A549 (cell line): ENCODE measurements around the gene NAP1L4. TPM values are rescaled to one million over a fixed set of nuclear protein-coding genes. Genes with fewer than 3 reads are reported as not detected.
A peak's percentile ranks its signal among the peaks of the same experiment; 100 is the strongest.

ENCODE experiments used
- ATAC-seq, 2 experiments: fragments of 200-7000 bp in 1 of 2; fragments of >200 bp in 1 of 2; cut with Nextera tagmentation in 1 of 2; cut with Tn5 transposase in 1 of 2; 3 replicates each; pipeline versions ENCODE4 v1.8.0 to v1.9.1; 2018 to 2020; ENCODE audit warnings: mild to moderate bottlenecking in 1 of 2, moderate library complexity in 1 of 2
- CTCF ChIA-PET: fragments of 300-600 bp; sonication (Branson Sonifier 250); formaldehyde crosslinking; extraction: SDS; loops from one replicate; lab custom pipeline; 2021; ENCODE audit warnings: antibody characterized with exemption, inconsistent platforms; lab: Yijun Ruan, JAX
- POLR2A ChIA-PET: fragments of 350-600 bp; formaldehyde crosslinking; extraction: SDS; loops from one replicate; lab custom pipeline; 2021; ENCODE audit warnings: antibody characterized with exemption, inconsistent platforms; lab: Yijun Ruan, JAX
- DNase-seq, 2 experiments: peaks; one replicate each; pipeline versions ENCODE4 v3.0.0 to v3.0.0-alpha.2; 2011 to 2016; ENCODE audit warnings: low read depth in 1 of 2, low spot score in 1 of 2
- FAIRE-seq: peaks from 2 replicates; lab custom pipeline; 2011; peaks lifted over from hg19 to GRCh38; lab: Jason Lieb, UNC
- H3K27ac ChIP-seq, 2 experiments: fragments of >200 bp; sonication (Bioruptor Twin); formaldehyde crosslinking; 3 replicates each; pipeline ENCODE4 v1.5.1; 2016 to 2017
- H3K4me1 ChIP-seq: fragments of >200 bp; sonication (Bioruptor Twin); formaldehyde crosslinking; 3 replicates; pipeline ENCODE4 v1.6.1; 2016
- H3K4me2 ChIP-seq: fragments of >200 bp; sonication (Bioruptor Twin); formaldehyde crosslinking; 3 replicates; pipeline ENCODE4 v1.6.1; 2016
- H3K4me3 ChIP-seq: fragments of >200 bp; sonication (Bioruptor Twin); formaldehyde crosslinking; 3 replicates; pipeline ENCODE4 v1.5.1; 2016
- H3K9me3 ChIP-seq: fragments of >200 bp; sonication (Bioruptor Twin); formaldehyde crosslinking; 3 replicates; pipeline ENCODE4 v1.6.1; 2016
- BCL3 ChIP-seq: fragments of >200 bp; sonication (Bioruptor Twin); formaldehyde crosslinking; IDR thresholded peaks from 3 replicates; pipeline ENCODE4 v1.6.1; 2016
- CHD4 ChIP-seq: fragments of 200-600 bp; sonication (generic); IDR thresholded peaks from 2 replicates; pipeline ENCODE4 v1.6.1; 2016; ENCODE audit warnings: antibody characterized with exemption, mild to moderate bottlenecking, borderline replicate concordance
- EP300 ChIP-seq, 2 experiments: fragments of >200 bp; sonication (Bioruptor Twin); formaldehyde crosslinking; IDR thresholded peaks; 2 replicates in 1 of 2; 3 replicates in 1 of 2; pipeline ENCODE4 v1.6.1; 2016 to 2017
- ESRRA ChIP-seq: fragments of 150-350 bp; IDR thresholded peaks from 2 replicates; pipeline ENCODE4 v1.6.1; 2014; ENCODE audit warnings: mild to moderate bottlenecking, low read length, borderline replicate concordance
- FOSB ChIP-seq: fragments of 250-450 bp; sonication (Bioruptor Pico); IDR thresholded peaks from 2 replicates; pipeline ENCODE4 v1.5.0; 2020; ENCODE audit warnings: mild to moderate bottlenecking, moderate library complexity
- HEYL ChIP-seq: fragments of 250-450 bp; sonication (Bioruptor Pico); IDR thresholded peaks from 2 replicates; pipeline ENCODE4 v1.8.0; 2021; ENCODE audit warnings: mild to moderate bottlenecking, moderate library complexity
- KDM5A ChIP-seq: fragments of 200-600 bp; sonication (generic); IDR thresholded peaks from 2 replicates; pipeline ENCODE4 v1.6.1; 2016; ENCODE audit warnings: antibody characterized with exemption, mild to moderate bottlenecking
- MAZ ChIP-seq: fragments of 150-350 bp; IDR thresholded peaks from 2 replicates; pipeline ENCODE4 v1.6.1; 2014; ENCODE audit warnings: antibody characterized with exemption, low read depth, low read length, borderline replicate concordance
- MYC ChIP-seq: IDR thresholded peaks from 2 replicates; pipeline ENCODE4 v1.6.1; 2012; ENCODE audit warnings: mild to moderate bottlenecking, inconsistent platforms, low read length, improper control_type of control experiment, borderline replicate concordance
- NFE2L2 ChIP-seq: fragments of 150-350 bp; conservative IDR thresholded peaks from 2 replicates; pipeline ENCODE4 v1.6.1; 2014; ENCODE audit warnings: low read length
- PHF8 ChIP-seq: fragments of 200-600 bp; sonication (generic); IDR thresholded peaks from 2 replicates; pipeline ENCODE4 v1.6.1; 2016; ENCODE audit warnings: low read depth, mild to moderate bottlenecking, antibody characterized with exemption, moderate library complexity, borderline replicate concordance
- RAD21 ChIP-seq, 2 experiments: fragments of >200 bp in 1 of 2; sonication (Bioruptor Twin) in 1 of 2; formaldehyde crosslinking in 1 of 2; IDR thresholded peaks in 1 of 2; conservative IDR thresholded peaks in 1 of 2; 2 replicates in 1 of 2; 3 replicates in 1 of 2; pipeline ENCODE4 v1.6.1; 2012 to 2018; ENCODE audit warnings: inconsistent platforms in 1 of 2
- SMC3 ChIP-seq: fragments of >200 bp; sonication (Bioruptor Twin); formaldehyde crosslinking; IDR thresholded peaks from 3 replicates; pipeline ENCODE4 v1.6.1; 2018; ENCODE audit warnings: inconsistent platforms
- TFCP2L1 ChIP-seq: fragments of 250-450 bp; sonication (Bioruptor Pico); IDR thresholded peaks from 2 replicates; pipeline ENCODE4 v1.5.0; 2021; ENCODE audit warnings: mild to moderate bottlenecking
- ZSCAN20 ChIP-seq: fragments of 250-450 bp; sonication (Bioruptor Pico); IDR thresholded peaks from 2 replicates; pipeline ENCODE4 v1.8.0; 2022; ENCODE audit warnings: mild to moderate bottlenecking, moderate library complexity
- WGBS: methylation state at CpG from one replicate; pipeline ENCODE4 v1.1.6; 2017; ENCODE audit errors: missing lambda C conversion rate; 5-methylcytosine and 5-hydroxymethylcytosine counted together
- polyA plus RNA-seq, 4 experiments: library from polyadenylated mRNA; depleted of rRNA in 3 of 4; stranded (reverse); fragments of >200 nt; fragmentation: RNase III in 1 of 4; extraction: RNeasy Plus Mini Kit Qiagen cat#74134 plus additional on column Dnase treatment in 1 of 4; gene quantifications; 2 replicates in 3 of 4; 3 replicates in 1 of 4; pipeline ENCODE4 v1.2.3, GENCODE V29; 2011 to 2017
- TF ChIP-seq, protein P1 (sequence below): fragments of >200 bp; sonication (Bioruptor Twin); formaldehyde crosslinking; IDR thresholded peaks from 3 replicates; pipeline ENCODE4 v1.5.1; 2016
- TF ChIP-seq, protein P2 (sequence below): fragments of 200-600 bp; sonication (generic); IDR thresholded peaks from 2 replicates; pipeline ENCODE4 v1.6.1; 2016; ENCODE audit warnings: antibody characterized with exemption, mild to moderate bottlenecking, moderate library complexity
- TF ChIP-seq, protein P3 (sequence below): IDR thresholded peaks from 2 replicates; pipeline ENCODE4 v1.6.1; 2012
- TF ChIP-seq, protein P4 (sequence below): IDR thresholded peaks from 2 replicates; pipeline ENCODE4 v1.6.1; 2012

NAP1L4 gene
- polyA plus RNA-seq, 2 of the 4 experiments (the other 2 are of a cell fraction), result 132 to 148 TPM

- H3K27ac ChIP-seq, result peak overlapping the region; percentile 95 to 99
- CTCF ChIA-PET, result interaction anchor here (0.6 to 1.6 kb wide), 6 partner anchors 11 to 100 kb away, joined by 3 to 4 read pairs (median 4); no protein-coding TSS in a partner anchor
- WGBS, result 3% methylated on average over 22 of the region's 79 CpGs
- DNase-seq, result peak; percentile 24 to 29
- H3K4me3 ChIP-seq, result peak overlapping the region; percentile 68
- TF ChIP-seq NFE2L2 (no peak), TFCP2L1 (CRISPR knock-in tag) (no peak), ZSCAN20 (CRISPR knock-in tag) (no peak), FOSB (CRISPR knock-in tag) (no peak), KDM5A (peak; percentile 16; the same call in 1 of the 2 replicates), MYC (no peak), HEYL (CRISPR knock-in tag) (no peak), BCL3 (no peak; the same call in 2 of the 3 replicates), SMC3 (no peak), MAZ (0 out of 2 replicates have a peak, but pooled peaks have one; percentile 16), RAD21 (conservative IDR thresholded peaks at IDR 0.05 in 1 of 2, IDR thresholded peaks at IDR 0.05 in 1 of 2) (no peak), ESRRA (no peak), CHD4 (no peak), EP300 (IDR thresholded peaks at IDR 0.05) (no peak), PHF8 (peak; percentile 53)
- TF ChIP-seq, protein P1, sequence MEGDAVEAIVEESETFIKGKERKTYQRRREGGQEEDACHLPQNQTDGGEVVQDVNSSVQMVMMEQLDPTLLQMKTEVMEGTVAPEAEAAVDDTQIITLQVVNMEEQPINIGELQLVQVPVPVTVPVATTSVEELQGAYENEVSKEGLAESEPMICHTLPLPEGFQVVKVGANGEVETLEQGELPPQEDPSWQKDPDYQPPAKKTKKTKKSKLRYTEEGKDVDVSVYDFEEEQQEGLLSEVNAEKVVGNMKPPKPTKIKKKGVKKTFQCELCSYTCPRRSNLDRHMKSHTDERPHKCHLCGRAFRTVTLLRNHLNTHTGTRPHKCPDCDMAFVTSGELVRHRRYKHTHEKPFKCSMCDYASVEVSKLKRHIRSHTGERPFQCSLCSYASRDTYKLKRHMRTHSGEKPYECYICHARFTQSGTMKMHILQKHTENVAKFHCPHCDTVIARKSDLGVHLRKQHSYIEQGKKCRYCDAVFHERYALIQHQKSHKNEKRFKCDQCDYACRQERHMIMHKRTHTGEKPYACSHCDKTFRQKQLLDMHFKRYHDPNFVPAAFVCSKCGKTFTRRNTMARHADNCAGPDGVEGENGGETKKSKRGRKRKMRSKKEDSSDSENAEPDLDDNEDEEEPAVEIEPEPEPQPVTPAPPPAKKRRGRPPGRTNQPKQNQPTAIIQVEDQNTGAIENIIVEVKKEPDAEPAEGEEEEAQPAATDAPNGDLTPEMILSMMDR, result no peak
- TF ChIP-seq, protein P2, sequence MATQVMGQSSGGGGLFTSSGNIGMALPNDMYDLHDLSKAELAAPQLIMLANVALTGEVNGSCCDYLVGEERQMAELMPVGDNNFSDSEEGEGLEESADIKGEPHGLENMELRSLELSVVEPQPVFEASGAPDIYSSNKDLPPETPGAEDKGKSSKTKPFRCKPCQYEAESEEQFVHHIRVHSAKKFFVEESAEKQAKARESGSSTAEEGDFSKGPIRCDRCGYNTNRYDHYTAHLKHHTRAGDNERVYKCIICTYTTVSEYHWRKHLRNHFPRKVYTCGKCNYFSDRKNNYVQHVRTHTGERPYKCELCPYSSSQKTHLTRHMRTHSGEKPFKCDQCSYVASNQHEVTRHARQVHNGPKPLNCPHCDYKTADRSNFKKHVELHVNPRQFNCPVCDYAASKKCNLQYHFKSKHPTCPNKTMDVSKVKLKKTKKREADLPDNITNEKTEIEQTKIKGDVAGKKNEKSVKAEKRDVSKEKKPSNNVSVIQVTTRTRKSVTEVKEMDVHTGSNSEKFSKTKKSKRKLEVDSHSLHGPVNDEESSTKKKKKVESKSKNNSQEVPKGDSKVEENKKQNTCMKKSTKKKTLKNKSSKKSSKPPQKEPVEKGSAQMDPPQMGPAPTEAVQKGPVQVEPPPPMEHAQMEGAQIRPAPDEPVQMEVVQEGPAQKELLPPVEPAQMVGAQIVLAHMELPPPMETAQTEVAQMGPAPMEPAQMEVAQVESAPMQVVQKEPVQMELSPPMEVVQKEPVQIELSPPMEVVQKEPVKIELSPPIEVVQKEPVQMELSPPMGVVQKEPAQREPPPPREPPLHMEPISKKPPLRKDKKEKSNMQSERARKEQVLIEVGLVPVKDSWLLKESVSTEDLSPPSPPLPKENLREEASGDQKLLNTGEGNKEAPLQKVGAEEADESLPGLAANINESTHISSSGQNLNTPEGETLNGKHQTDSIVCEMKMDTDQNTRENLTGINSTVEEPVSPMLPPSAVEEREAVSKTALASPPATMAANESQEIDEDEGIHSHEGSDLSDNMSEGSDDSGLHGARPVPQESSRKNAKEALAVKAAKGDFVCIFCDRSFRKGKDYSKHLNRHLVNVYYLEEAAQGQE, result no peak
- TF ChIP-seq, protein P3, sequence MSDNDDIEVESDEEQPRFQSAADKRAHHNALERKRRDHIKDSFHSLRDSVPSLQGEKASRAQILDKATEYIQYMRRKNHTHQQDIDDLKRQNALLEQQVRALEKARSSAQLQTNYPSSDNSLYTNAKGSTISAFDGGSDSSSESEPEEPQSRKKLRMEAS, result 0 out of 2 replicates have a peak, but pooled peaks have one; percentile 7
- TF ChIP-seq, protein P4, sequence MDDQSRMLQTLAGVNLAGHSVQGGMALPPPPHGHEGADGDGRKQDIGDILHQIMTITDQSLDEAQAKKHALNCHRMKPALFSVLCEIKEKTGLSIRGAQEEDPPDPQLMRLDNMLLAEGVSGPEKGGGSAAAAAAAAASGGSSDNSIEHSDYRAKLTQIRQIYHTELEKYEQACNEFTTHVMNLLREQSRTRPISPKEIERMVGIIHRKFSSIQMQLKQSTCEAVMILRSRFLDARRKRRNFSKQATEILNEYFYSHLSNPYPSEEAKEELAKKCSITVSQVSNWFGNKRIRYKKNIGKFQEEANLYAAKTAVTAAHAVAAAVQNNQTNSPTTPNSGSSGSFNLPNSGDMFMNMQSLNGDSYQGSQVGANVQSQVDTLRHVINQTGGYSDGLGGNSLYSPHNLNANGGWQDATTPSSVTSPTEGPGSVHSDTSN, result no peak
- TF ChIP-seq, all 56 proteins: peak for 4
- peaks cover 32% of the 10 kb centered on the region for H3K4me1 ChIP-seq
- H3K4me2 ChIP-seq, result peak overlapping the region; percentile 96
- no peak for FAIRE-seq
- POLR2A ChIA-PET, result interaction anchor here (0.7 to 1.0 kb wide), 13 partner anchors 8 to 66 kb away, joined by 3 to 11 read pairs (median 3); partner anchors contain the start of genes CARS1 and PHLDA2
- peak; percentile 48 to 70 for ATAC-seq
- no peaks in the 10 kb centered on the region for H3K9me3 ChIP-seq
Observed at GRCh38 chr11:2991452-2992233, 486 bp downstream of the NAP1L4 start.
